Mesendoderm (in vitro differentiated cells): ENCODE data around the gene CHST11.

ENCODE experiments used
- DNase-seq: peaks from one replicate; pipeline ENCODE4 v3.0.0; 2013
- H2AK5ac ChIP-seq: 2 replicates; pipeline ENCODE4 v1.6.1; 2013; ENCODE audit warnings: low read length, inconsistent platforms
- H2BK120ac ChIP-seq: 2 replicates; pipeline ENCODE4 v1.6.1; 2013; ENCODE audit warnings: low read depth, mild to moderate bottlenecking, low read length, moderate library complexity, mixed read lengths
- H2BK15ac ChIP-seq: replicated peaks from 2 replicates; pipeline ENCODE4 v1.6.1; 2013; ENCODE audit warnings: low read depth, mild to moderate bottlenecking, moderate library complexity
- H2BK5ac ChIP-seq: 2 replicates; pipeline ENCODE4 v1.6.1; 2013; ENCODE audit warnings: low read length, inconsistent platforms
- H3K18ac ChIP-seq: 2 replicates; pipeline ENCODE4 v1.6.1; 2013; ENCODE audit warnings: mild to moderate bottlenecking, low read length, mixed read lengths
- H3K23ac ChIP-seq: one replicate; pipeline ENCODE4 v1.6.1; 2013; ENCODE audit warnings: low read length
- H3K27ac ChIP-seq: 2 replicates; pipeline ENCODE4 v1.5.1; 2013; ENCODE audit warnings: low read depth, mild to moderate bottlenecking, inconsistent platforms, low read length, moderate library complexity
- H3K27me3 ChIP-seq: 2 replicates; pipeline ENCODE4 v1.6.1; 2013; ENCODE audit warnings: low read length, control low read depth, mild to moderate bottlenecking, inconsistent platforms; ENCODE audit not compliant: insufficient read depth, poor library complexity
- H3K36me3 ChIP-seq: 2 replicates; pipeline ENCODE4 v1.6.1; 2013; ENCODE audit warnings: low read length, inconsistent platforms; ENCODE audit not compliant: control insufficient read depth, insufficient read depth
- H3K4ac ChIP-seq: one replicate; pipeline ENCODE4 v1.6.1; 2013; ENCODE audit warnings: low read depth, mild to moderate bottlenecking, low read length, moderate library complexity
- H3K4me1 ChIP-seq: 2 replicates; pipeline ENCODE4 v1.6.1; 2013; ENCODE audit warnings: low read depth, low read length, inconsistent platforms; ENCODE audit not compliant: control insufficient read depth
- H3K4me2 ChIP-seq: 2 replicates; pipeline ENCODE4 v1.6.1; 2013; ENCODE audit warnings: low read length
- H3K4me3 ChIP-seq: 2 replicates; pipeline ENCODE4 v1.5.1; 2013; ENCODE audit warnings: mild to moderate bottlenecking, low read length
- H3K56ac ChIP-seq: one replicate; pipeline ENCODE4 v1.6.1; 2013; ENCODE audit warnings: low read length
- H3K79me1 ChIP-seq: 2 replicates; pipeline ENCODE4 v1.6.1; 2013; ENCODE audit warnings: low read length, inconsistent platforms
- H3K79me2 ChIP-seq: 2 replicates; pipeline ENCODE4 v1.6.1; 2013; ENCODE audit warnings: mild to moderate bottlenecking, low read length; ENCODE audit not compliant: control insufficient read depth, insufficient read depth
- H3K9ac ChIP-seq: 2 replicates; pipeline ENCODE4 v1.6.1; 2013; ENCODE audit warnings: low read length, inconsistent platforms
- H4K5ac ChIP-seq: one replicate; pipeline ENCODE4 v1.6.1; 2013; ENCODE audit warnings: low read length
- H4K8ac ChIP-seq: one replicate; pipeline ENCODE4 v1.6.1; 2013; ENCODE audit warnings: low read depth, mild to moderate bottlenecking, control low read depth, low read length, moderate library complexity
- WGBS: extraction: QIAGEN DNeasy Blood & Tissue Kit; methylation state at CpG from one replicate; pipeline ENCODE4 v1.1.7; 2013; ENCODE audit warnings: low lambda C conversion rate, missing lambda C conversion rate; ENCODE audit not compliant: insufficient coverage; ENCODE audit errors: extremely low coverage; 5-methylcytosine and 5-hydroxymethylcytosine counted together

CHST11 gene

DNA sequence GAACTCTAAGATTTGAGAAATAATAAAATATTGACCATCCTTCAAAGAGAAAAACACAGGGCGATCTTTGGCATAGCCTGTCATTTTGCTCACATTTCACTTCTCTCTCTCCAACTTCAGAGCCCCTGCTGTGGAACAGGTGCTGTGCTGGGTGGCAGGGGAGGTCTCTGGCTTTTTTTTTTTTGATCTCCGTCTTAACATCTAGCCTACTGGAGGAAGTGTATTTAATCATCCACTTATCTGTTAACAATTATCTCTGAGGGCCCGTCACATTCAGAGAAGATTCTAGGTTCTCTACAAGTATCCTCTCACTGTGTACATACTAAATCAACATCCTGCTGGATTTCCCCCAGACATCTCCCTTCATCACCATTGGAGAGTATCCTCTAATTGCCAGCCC is 34.1 kb downstream of the CHST11 start:
- no peak for DNase-seq
- no peaks in the 10 kb centered on the region for H3K27me3 ChIP-seq
- H3K4me1 ChIP-seq = no peaks in the 10 kb centered on the region
- no peaks in the 10 kb centered on the region for H3K79me2 ChIP-seq
- no peak overlapping the region for H3K18ac ChIP-seq
- H2BK15ac ChIP-seq = no peak overlapping the region
- H3K36me3 ChIP-seq = no peaks in the 10 kb centered on the region
- no peaks in the 10 kb centered on the region for H3K79me1 ChIP-seq
- H3K4ac ChIP-seq = no peak overlapping the region
- no peak overlapping the region for H3K4me2 ChIP-seq
- no peak overlapping the region for H2BK120ac ChIP-seq
- no peak overlapping the region for H3K27ac ChIP-seq
- WGBS = no CpG with 5 or more reads among the region's 3 CpGs
- H3K9ac ChIP-seq = no peak overlapping the region
- H4K8ac ChIP-seq = no peak overlapping the region
- H2BK5ac ChIP-seq = no peak overlapping the region
- no peak overlapping the region for H4K5ac ChIP-seq
- H2AK5ac ChIP-seq = no peak overlapping the region
- no peak overlapping the region for H3K23ac ChIP-seq
- no peak overlapping the region for H3K56ac ChIP-seq
- H3K4me3 ChIP-seq = no peak overlapping the region

DNA sequence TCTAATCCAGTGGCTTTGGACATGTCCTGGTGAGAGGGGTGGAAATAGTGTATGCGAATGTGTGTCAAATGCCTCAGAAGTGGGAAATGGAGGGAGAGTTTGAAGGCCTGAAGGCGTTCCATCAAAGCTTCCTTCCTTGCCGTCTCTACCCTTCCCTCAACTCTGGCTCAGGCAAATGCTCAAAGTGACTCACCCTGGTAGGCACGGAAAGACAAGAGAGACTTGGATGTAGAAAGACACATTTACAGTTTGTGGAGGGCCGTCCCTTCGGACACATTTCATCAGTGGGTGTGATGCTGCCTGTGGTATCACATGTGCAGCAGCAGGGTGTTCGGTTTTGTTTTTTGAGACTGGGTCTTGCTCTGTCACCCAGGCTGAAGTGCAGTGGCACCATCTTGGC is 36.7 kb downstream of the CHST11 start:
- no peak overlapping the region for H2BK15ac ChIP-seq
- no peaks in the 10 kb centered on the region for H3K79me2 ChIP-seq
- no peak overlapping the region for H2BK120ac ChIP-seq
- no peak overlapping the region for H3K27ac ChIP-seq
- H4K5ac ChIP-seq = no peak overlapping the region
- H3K4me3 ChIP-seq = no peak overlapping the region
- no peaks in the 10 kb centered on the region for H3K4me1 ChIP-seq
- no peaks in the 10 kb centered on the region for H3K27me3 ChIP-seq
- H2AK5ac ChIP-seq = no peak overlapping the region
- no peak for DNase-seq
- H3K56ac ChIP-seq = no peak overlapping the region
- no peak overlapping the region for H3K4me2 ChIP-seq
- WGBS = no CpG with 5 or more reads among the region's 7 CpGs
- no peak overlapping the region for H3K4ac ChIP-seq
- no peak overlapping the region for H3K23ac ChIP-seq
- no peaks in the 10 kb centered on the region for H3K79me1 ChIP-seq
- H4K8ac ChIP-seq = no peak overlapping the region
- H2BK5ac ChIP-seq = no peak overlapping the region
- H3K36me3 ChIP-seq = no peaks in the 10 kb centered on the region
- no peak overlapping the region for H3K9ac ChIP-seq
- H3K18ac ChIP-seq = no peak overlapping the region

DNA sequence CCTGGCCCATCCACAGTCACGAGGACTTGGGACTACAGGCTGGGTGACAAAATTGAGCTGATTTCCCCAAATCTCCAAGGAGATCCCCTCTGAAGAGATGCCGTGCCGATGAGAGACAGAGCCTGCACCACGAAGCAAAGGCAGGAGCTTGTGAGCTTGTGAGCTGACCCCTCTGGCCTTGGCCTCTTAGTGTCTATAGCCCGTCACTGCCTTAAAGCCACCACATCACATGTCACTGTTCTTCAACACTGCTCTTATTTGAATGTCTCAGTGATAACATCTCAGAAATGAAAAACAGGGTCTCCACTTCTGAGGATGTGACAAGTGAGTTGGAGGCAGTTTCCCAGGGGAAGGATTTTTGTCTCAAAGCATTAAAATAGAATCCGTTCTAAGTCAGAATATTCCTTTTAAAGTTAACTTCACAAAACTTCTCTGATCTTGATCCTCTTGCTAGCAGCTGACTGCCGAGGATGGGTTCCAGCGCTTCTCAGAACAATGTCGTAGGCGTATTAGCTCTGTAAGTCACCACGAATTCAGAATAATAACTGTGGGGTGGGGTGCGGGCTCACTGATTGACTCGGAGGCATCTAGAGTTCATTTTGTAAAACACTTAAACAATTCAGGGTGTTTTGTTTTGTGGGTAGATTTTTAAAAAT is 37.5 kb downstream of the CHST11 start:
- Histone ChIP-seq H4K8ac (no peak overlapping the region), H3K36me3 (no peaks in the 10 kb centered on the region), H3K79me2 (no peaks in the 10 kb centered on the region), H3K56ac (no peak overlapping the region), H3K4me3 (no peak overlapping the region), H2BK120ac (no peak overlapping the region), H3K4me2 (no peak overlapping the region), H3K27me3 (no peaks in the 10 kb centered on the region), H3K79me1 (no peaks in the 10 kb centered on the region), H3K4me1 (no peaks in the 10 kb centered on the region), H3K27ac (no peak overlapping the region), H3K4ac (no peak overlapping the region), H2AK5ac (no peak overlapping the region), H3K18ac (no peak overlapping the region), H2BK15ac (no peak overlapping the region), H2BK5ac (no peak overlapping the region), H4K5ac (no peak overlapping the region), H3K23ac (no peak overlapping the region), H3K9ac (no peak overlapping the region)
- WGBS = no CpG with 5 or more reads among the region's 13 CpGs
- no peak for DNase-seq

DNA sequence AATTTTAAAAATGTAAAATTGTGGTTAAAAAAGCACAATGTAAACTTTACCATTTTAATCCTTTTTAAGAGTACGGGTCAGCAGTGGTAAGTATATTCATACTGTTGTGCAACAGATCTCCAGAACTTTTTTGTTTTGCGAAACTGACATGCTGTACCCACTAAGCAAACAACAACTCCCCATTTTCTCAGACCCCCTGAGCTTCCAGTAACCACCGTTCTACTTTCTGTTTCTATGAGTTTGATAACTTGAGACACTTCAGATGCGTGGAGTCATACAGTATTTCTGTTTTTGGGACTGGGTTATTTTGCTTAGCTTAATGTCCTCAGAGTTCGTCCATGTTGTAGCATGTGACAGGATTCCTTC is 38.0 kb downstream of the CHST11 start:
- H4K8ac ChIP-seq = no peak overlapping the region
- no peak overlapping the region for H3K27ac ChIP-seq
- H4K5ac ChIP-seq = no peak overlapping the region
- H3K27me3 ChIP-seq = no peaks in the 10 kb centered on the region
- H2AK5ac ChIP-seq = no peak overlapping the region
- H2BK15ac ChIP-seq = no peak overlapping the region
- H3K4me2 ChIP-seq = no peak overlapping the region
- H3K36me3 ChIP-seq = no peaks in the 10 kb centered on the region
- no peak overlapping the region for H3K4me3 ChIP-seq
- no peaks in the 10 kb centered on the region for H3K4me1 ChIP-seq
- H3K9ac ChIP-seq = no peak overlapping the region
- no peak overlapping the region for H3K4ac ChIP-seq
- H3K79me2 ChIP-seq = no peaks in the 10 kb centered on the region
- H2BK120ac ChIP-seq = no peak overlapping the region
- H3K56ac ChIP-seq = no peak overlapping the region
- DNase-seq = no peak
- H2BK5ac ChIP-seq = no peak overlapping the region
- H3K23ac ChIP-seq = no peak overlapping the region
- no CpG with 5 or more reads among the region's 5 CpGs for WGBS
- no peaks in the 10 kb centered on the region for H3K79me1 ChIP-seq
- H3K18ac ChIP-seq = no peak overlapping the region

DNA sequence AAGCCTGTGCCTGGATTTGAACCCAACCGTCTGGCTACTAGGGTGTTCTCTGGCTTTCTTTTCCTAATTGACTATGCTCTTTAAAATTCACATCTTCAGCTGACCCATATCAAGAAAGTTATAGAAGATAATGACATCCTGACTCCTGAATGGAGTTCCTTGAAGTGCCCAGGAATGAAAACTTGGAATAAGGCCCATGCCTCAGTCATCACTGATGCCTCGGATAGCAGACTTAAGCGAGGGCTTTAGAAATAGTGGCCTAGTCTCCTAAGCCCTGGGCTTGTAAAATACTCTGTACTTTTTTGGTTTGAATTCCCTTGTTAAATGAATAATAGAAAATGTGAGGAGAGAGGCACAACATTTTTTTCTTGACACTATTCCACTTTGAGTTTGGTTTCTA is 39.0 kb downstream of the CHST11 start:
- Histone ChIP-seq H3K18ac (no peak overlapping the region), H3K79me2 (no peaks in the 10 kb centered on the region), H3K79me1 (no peaks in the 10 kb centered on the region), H3K4ac (no peak overlapping the region), H4K5ac (no peak overlapping the region), H2AK5ac (no peak overlapping the region), H3K27me3 (no peaks in the 10 kb centered on the region), H3K56ac (no peak overlapping the region), H3K36me3 (no peaks in the 10 kb centered on the region), H4K8ac (no peak overlapping the region), H2BK120ac (no peak overlapping the region), H3K27ac (no peak overlapping the region), H2BK5ac (no peak overlapping the region), H3K9ac (no peak overlapping the region), H2BK15ac (no peak overlapping the region), H3K4me2 (no peak overlapping the region), H3K23ac (no peak overlapping the region), H3K4me3 (no peak overlapping the region), H3K4me1 (no peaks in the 10 kb centered on the region)
- no peak for DNase-seq
- no CpG with 5 or more reads among the region's 3 CpGs for WGBS

DNA sequence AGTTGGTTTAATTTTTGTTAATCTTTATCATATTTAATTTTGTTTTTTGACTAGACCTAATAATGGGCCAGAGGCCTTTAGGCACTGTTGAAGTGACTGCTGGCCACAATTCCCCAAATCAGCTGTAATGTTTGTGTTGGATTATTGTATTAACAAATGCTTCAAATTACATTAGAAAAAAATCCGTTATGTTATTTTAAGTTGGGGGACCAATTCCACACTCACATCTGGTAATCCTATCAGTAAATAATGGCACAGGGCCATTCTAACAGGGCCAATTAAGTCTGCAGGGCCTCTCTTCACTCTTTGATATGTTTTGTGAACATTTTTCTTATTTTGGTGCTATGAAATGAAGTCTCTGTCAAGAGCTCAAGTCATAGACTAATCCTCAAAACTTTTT is 39.6 kb downstream of the CHST11 start:
- H4K5ac ChIP-seq = no peak overlapping the region
- no peaks in the 10 kb centered on the region for H3K4me1 ChIP-seq
- no peak overlapping the region for H3K9ac ChIP-seq
- no peak overlapping the region for H3K18ac ChIP-seq
- no peak overlapping the region for H3K4me2 ChIP-seq
- no peak overlapping the region for H3K4me3 ChIP-seq
- no peak overlapping the region for H3K4ac ChIP-seq
- H3K27ac ChIP-seq = no peak overlapping the region
- no peaks in the 10 kb centered on the region for H3K27me3 ChIP-seq
- H3K56ac ChIP-seq = no peak overlapping the region
- no peaks in the 10 kb centered on the region for H3K79me1 ChIP-seq
- no peak overlapping the region for H4K8ac ChIP-seq
- no peak overlapping the region for H2BK120ac ChIP-seq
- no peaks in the 10 kb centered on the region for H3K79me2 ChIP-seq
- no peak for DNase-seq
- H2BK5ac ChIP-seq = no peak overlapping the region
- WGBS = no CpG with 5 or more reads among the region's 1 CpG
- no peak overlapping the region for H3K23ac ChIP-seq
- H3K36me3 ChIP-seq = no peaks in the 10 kb centered on the region
- no peak overlapping the region for H2BK15ac ChIP-seq
- no peak overlapping the region for H2AK5ac ChIP-seq
